Measurements from ENCODE around the gene PRKAG1. TPM values are rescaled to one million over a fixed set of nuclear protein-coding genes. Genes with fewer than 3 reads are reported as not detected.

The PRKAG1 gene
- polyA plus RNA-seq, 2 of the 4 experiments (the other 2 are of a cell fraction), result 40.0 to 100 TPM

- no peak for TF ChIP-seq JUNB (IDR thresholded peaks at IDR 0.05)
- peak; percentile 95 for TF ChIP-seq MAZ (IDR thresholded peaks at IDR 0.05; ENCODE audit: borderline replicate concordance, low read depth, low read length)
- TF ChIP-seq JUN (IDR thresholded peaks at IDR 0.05), result peak; percentile 80 to 97
- TF ChIP-seq ZC3H11A (IDR thresholded peaks at IDR 0.05), result no peak
- no peak for TF ChIP-seq ZSCAN20 (CRISPR knock-in tag; IDR thresholded peaks at IDR 0.05)
- TF ChIP-seq BHLHE40 (IDR thresholded peaks at IDR 0.05; ENCODE audit: low read depth, low read length), result 0 out of 2 replicates have a peak, but pooled peaks have one; percentile 30
- peak; percentile 66; the same call in 1 of the 2 replicates for TF ChIP-seq FOXS1 (CRISPR knock-in tag; IDR thresholded peaks at IDR 0.05)
- no peak; the same call in 1 of the 2 replicates for TF ChIP-seq HDAC2 (IDR thresholded peaks at IDR 0.05)
- peak; percentile 73; the same call in 1 of the 2 replicates for TF ChIP-seq E2F6 (IDR thresholded peaks at IDR 0.05; ENCODE audit: borderline replicate concordance, low read depth)
- peak; percentile 53; the same call in 1 of the 2 replicates for TF ChIP-seq EHF (CRISPR knock-in tag; IDR thresholded peaks at IDR 0.05)
- TF ChIP-seq ZNF302 (CRISPR knock-in tag; IDR thresholded peaks at IDR 0.05), result no peak
- no peak for TF ChIP-seq NR3C1 (IDR thresholded peaks at IDR 0.05)
- 0 out of 2 replicates have a peak, but pooled peaks have one; percentile 67 for TF ChIP-seq TP53 (CRISPR knock-in tag; IDR thresholded peaks at IDR 0.05)
- TF ChIP-seq CHD2 (IDR thresholded peaks at IDR 0.05; ENCODE audit: low read length, partially characterized antibody), result peak; percentile 86
- TF ChIP-seq TFCP2L1 (CRISPR knock-in tag; IDR thresholded peaks at IDR 0.05), result peak; percentile 74; the same call in 1 of the 2 replicates
- peak; percentile 72; the same call in 1 of the 2 replicates for TF ChIP-seq HOXB13 (CRISPR knock-in tag; IDR thresholded peaks at IDR 0.05; ENCODE audit: low read depth)
- TF ChIP-seq, protein P1, sequence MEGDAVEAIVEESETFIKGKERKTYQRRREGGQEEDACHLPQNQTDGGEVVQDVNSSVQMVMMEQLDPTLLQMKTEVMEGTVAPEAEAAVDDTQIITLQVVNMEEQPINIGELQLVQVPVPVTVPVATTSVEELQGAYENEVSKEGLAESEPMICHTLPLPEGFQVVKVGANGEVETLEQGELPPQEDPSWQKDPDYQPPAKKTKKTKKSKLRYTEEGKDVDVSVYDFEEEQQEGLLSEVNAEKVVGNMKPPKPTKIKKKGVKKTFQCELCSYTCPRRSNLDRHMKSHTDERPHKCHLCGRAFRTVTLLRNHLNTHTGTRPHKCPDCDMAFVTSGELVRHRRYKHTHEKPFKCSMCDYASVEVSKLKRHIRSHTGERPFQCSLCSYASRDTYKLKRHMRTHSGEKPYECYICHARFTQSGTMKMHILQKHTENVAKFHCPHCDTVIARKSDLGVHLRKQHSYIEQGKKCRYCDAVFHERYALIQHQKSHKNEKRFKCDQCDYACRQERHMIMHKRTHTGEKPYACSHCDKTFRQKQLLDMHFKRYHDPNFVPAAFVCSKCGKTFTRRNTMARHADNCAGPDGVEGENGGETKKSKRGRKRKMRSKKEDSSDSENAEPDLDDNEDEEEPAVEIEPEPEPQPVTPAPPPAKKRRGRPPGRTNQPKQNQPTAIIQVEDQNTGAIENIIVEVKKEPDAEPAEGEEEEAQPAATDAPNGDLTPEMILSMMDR (IDR thresholded peaks at IDR 0.05), result no peak
- TF ChIP-seq, protein P2, sequence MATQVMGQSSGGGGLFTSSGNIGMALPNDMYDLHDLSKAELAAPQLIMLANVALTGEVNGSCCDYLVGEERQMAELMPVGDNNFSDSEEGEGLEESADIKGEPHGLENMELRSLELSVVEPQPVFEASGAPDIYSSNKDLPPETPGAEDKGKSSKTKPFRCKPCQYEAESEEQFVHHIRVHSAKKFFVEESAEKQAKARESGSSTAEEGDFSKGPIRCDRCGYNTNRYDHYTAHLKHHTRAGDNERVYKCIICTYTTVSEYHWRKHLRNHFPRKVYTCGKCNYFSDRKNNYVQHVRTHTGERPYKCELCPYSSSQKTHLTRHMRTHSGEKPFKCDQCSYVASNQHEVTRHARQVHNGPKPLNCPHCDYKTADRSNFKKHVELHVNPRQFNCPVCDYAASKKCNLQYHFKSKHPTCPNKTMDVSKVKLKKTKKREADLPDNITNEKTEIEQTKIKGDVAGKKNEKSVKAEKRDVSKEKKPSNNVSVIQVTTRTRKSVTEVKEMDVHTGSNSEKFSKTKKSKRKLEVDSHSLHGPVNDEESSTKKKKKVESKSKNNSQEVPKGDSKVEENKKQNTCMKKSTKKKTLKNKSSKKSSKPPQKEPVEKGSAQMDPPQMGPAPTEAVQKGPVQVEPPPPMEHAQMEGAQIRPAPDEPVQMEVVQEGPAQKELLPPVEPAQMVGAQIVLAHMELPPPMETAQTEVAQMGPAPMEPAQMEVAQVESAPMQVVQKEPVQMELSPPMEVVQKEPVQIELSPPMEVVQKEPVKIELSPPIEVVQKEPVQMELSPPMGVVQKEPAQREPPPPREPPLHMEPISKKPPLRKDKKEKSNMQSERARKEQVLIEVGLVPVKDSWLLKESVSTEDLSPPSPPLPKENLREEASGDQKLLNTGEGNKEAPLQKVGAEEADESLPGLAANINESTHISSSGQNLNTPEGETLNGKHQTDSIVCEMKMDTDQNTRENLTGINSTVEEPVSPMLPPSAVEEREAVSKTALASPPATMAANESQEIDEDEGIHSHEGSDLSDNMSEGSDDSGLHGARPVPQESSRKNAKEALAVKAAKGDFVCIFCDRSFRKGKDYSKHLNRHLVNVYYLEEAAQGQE (IDR thresholded peaks at IDR 0.05), result peak; percentile 35; the same call in 1 of the 2 replicates
- peak; percentile 71 for TF ChIP-seq PHF8 (IDR thresholded peaks at IDR 0.05; ENCODE audit: borderline replicate concordance, low read depth)
- no peak for TF ChIP-seq POLR2AphosphoS2 (conservative IDR thresholded peaks at IDR 0.05; ENCODE audit: low read length)
- no peak for TF ChIP-seq SREBF2 (IDR thresholded peaks at IDR 0.05)
- no peak for TF ChIP-seq FOSB (CRISPR knock-in tag; IDR thresholded peaks at IDR 0.05)
- TF ChIP-seq KDM5A (IDR thresholded peaks at IDR 0.05), result peak; percentile 89
These were observed 41.9 kb upstream of the PRKAG1 start, which contains the start of gene KMT2D (continued) for GRCh38 chr12:49060237-49061156.

All from A549 (cell line).